H1 (cell line): ENCODE results near the gene ZSCAN4. TPM values are rescaled to one million over a fixed set of nuclear protein-coding genes. Genes with fewer than 3 reads are reported as not detected.

Experiments used
- CTCF ChIA-PET: fragments of 300-600 bp; sonication (Branson Sonifier 250); formaldehyde crosslinking; loops from one replicate; lab custom pipeline; 2021; ENCODE audit not compliant: partially characterized antibody; lab: Charles Lee
- POLR2A ChIA-PET: fragments of 300-600 bp; sonication (Branson Sonifier 250); formaldehyde crosslinking; loops from one replicate; lab custom pipeline; 2021; ENCODE audit warnings: inconsistent platforms; ENCODE audit not compliant: partially characterized antibody; lab: Charles Lee
- DNase-seq, 2 experiments: peaks; one replicate each; pipeline versions ENCODE4 v3.0.0 to v3.0.0-alpha.2; 2010 to 2022; ENCODE audit warnings: low spot score in 2 of 2, low read depth in 1 of 2, mixed read lengths in 1 of 2
- FAIRE-seq: peaks from 2 replicates; lab custom pipeline; 2011; peaks lifted over from hg19 to GRCh38; lab: Jason Lieb, UNC
- H2AFZ ChIP-seq: 2 replicates; pipeline ENCODE4 v1.8.1; 2012; ENCODE audit warnings: low read length, inconsistent platforms
- H2AK5ac ChIP-seq: 2 replicates; pipeline ENCODE4 v1.6.1; 2013; ENCODE audit warnings: low read depth, low read length
- H2BK120ac ChIP-seq: replicated peaks from 2 replicates; pipeline ENCODE3; 2013; ENCODE audit warnings: low read depth, low read length, inconsistent platforms
- H2BK12ac ChIP-seq: 2 replicates; pipeline ENCODE4 v1.6.1; 2013; ENCODE audit warnings: low read depth, low read length
- H2BK15ac ChIP-seq: 2 replicates; pipeline ENCODE4 v1.6.1; 2013; ENCODE audit warnings: low read length
- H2BK20ac ChIP-seq: 2 replicates; pipeline ENCODE4 v1.6.1; 2013; ENCODE audit warnings: low read length
- H2BK5ac ChIP-seq: 2 replicates; pipeline ENCODE4 v1.6.1; 2013; ENCODE audit warnings: low read depth, low read length
- H3K14ac ChIP-seq: 2 replicates; pipeline ENCODE4 v1.6.1; 2013; ENCODE audit warnings: inconsistent platforms; ENCODE audit not compliant: insufficient read length
- H3K18ac ChIP-seq: 2 replicates; pipeline ENCODE4 v1.6.1; 2013; ENCODE audit warnings: low read length; ENCODE audit errors: extremely low read depth
- H3K23ac ChIP-seq: 2 replicates; pipeline ENCODE4 v1.6.1; 2013; ENCODE audit warnings: inconsistent platforms; ENCODE audit not compliant: insufficient read length
- H3K23me2 ChIP-seq: 2 replicates; pipeline ENCODE4 v1.6.1; 2013; ENCODE audit warnings: low read depth, low read length
- H3K27ac ChIP-seq: 2 replicates; pipeline ENCODE4 v1.6.1; 2011; ENCODE audit warnings: low read depth, low read length, inconsistent platforms
- H3K27me3 ChIP-seq, 4 experiments: replicated peaks in 1 of 4; 1 replicate in 1 of 4; 2 replicates in 3 of 4; pipeline versions ENCODE4 v1.6.1 to v1.8.1; 2011 to 2013; ENCODE audit warnings: low read length in 3 of 4, mild to moderate bottlenecking in 3 of 4, inconsistent platforms in 2 of 4, mixed read lengths in 2 of 4, moderate library complexity in 1 of 4; ENCODE audit not compliant: control insufficient read depth in 3 of 4, insufficient read depth in 3 of 4; ENCODE audit errors: extremely low read depth in 1 of 4
- H3K36me3 ChIP-seq, 4 experiments: 2 replicates each; pipeline versions ENCODE4 v1.6.1 to v1.8.1; 2011 to 2013; ENCODE audit warnings: mild to moderate bottlenecking in 4 of 4, low read length in 3 of 4, moderate library complexity in 2 of 4, control low read depth in 1 of 4, inconsistent platforms in 1 of 4; ENCODE audit not compliant: insufficient read depth in 4 of 4, control insufficient read depth in 2 of 4
- H3K4ac ChIP-seq: replicated peaks from 2 replicates; pipeline ENCODE3; 2013; ENCODE audit warnings: low read length, low read depth, mixed read lengths, inconsistent platforms; ENCODE audit not compliant: insufficient read length
- H3K4me1 ChIP-seq, 4 experiments: replicated peaks in 1 of 4; 1 replicate in 1 of 4; 2 replicates in 3 of 4; pipeline versions ENCODE4 v1.6.1 to v1.8.1; 2011 to 2013; ENCODE audit warnings: low read length in 3 of 4, inconsistent platforms in 2 of 4, mixed read lengths in 1 of 4; ENCODE audit not compliant: insufficient read depth in 4 of 4, control insufficient read depth in 3 of 4
- H3K4me2 ChIP-seq, 2 experiments: 2 replicates each; pipeline versions ENCODE4 v1.6.1 to v1.8.1; 2011 to 2013; ENCODE audit warnings: low read depth in 2 of 2, low read length in 2 of 2, control low read depth in 1 of 2, inconsistent platforms in 1 of 2, mild to moderate bottlenecking in 1 of 2; ENCODE audit not compliant: insufficient read depth in 1 of 2
- H3K4me3 ChIP-seq, 4 experiments: fragments of 200-600, 300-600 bp in 1 of 4; sonication (generic), shearing (Covaris generic), sonication (Bioruptor Twin) in 1 of 4; 2 replicates each; pipeline versions ENCODE4 v1.5.1 to v1.8.1; 2011 to 2016; ENCODE audit warnings: low read length in 4 of 4, low read depth in 3 of 4, control low read depth in 2 of 4, inconsistent platforms in 2 of 4, mild to moderate bottlenecking in 2 of 4, mixed read lengths in 1 of 4, moderate library complexity in 1 of 4; ENCODE audit not compliant: insufficient read depth in 2 of 4; ENCODE audit errors: extremely low read depth in 1 of 4
- H3K56ac ChIP-seq: replicated peaks from 2 replicates; pipeline ENCODE3; 2013; ENCODE audit warnings: low read depth, mild to moderate bottlenecking, mixed read lengths, low read length, inconsistent platforms; ENCODE audit not compliant: insufficient read length
- H3K79me1 ChIP-seq: 2 replicates; pipeline ENCODE4 v1.6.1; 2013; ENCODE audit warnings: low read depth, low read length, control low read depth
- H3K79me2 ChIP-seq, 2 experiments: 2 replicates each; pipeline versions ENCODE4 v1.6.1 to v1.8.1; 2012 to 2013; ENCODE audit warnings: low read length in 2 of 2, mild to moderate bottlenecking in 2 of 2, inconsistent platforms in 1 of 2; ENCODE audit not compliant: insufficient read depth in 2 of 2, control insufficient read depth in 1 of 2
- H3K9ac ChIP-seq, 4 experiments: replicated peaks in 1 of 4; 1 replicate in 1 of 4; 2 replicates in 3 of 4; pipeline versions ENCODE4 v1.6.1 to v1.8.1; 2011 to 2013; ENCODE audit warnings: low read depth in 3 of 4, low read length in 3 of 4, control low read depth in 2 of 4, mild to moderate bottlenecking in 2 of 4, moderate library complexity in 2 of 4, inconsistent platforms in 1 of 4; ENCODE audit errors: extremely low read depth in 1 of 4
- H3K9me3 ChIP-seq, 2 experiments: 2 replicates each; pipeline versions ENCODE4 v1.6.1 to v1.8.1; 2012 to 2013; ENCODE audit warnings: mild to moderate bottlenecking in 2 of 2, moderate library complexity in 2 of 2, control low read depth in 1 of 2, inconsistent platforms in 1 of 2, low read depth in 1 of 2, low read length in 1 of 2, mixed read lengths in 1 of 2; ENCODE audit not compliant: insufficient read depth in 2 of 2
- H4K20me1 ChIP-seq, 2 experiments: replicated peaks in 1 of 2; 2 replicates each; pipeline versions ENCODE3 to v1.8.1; 2011 to 2013; ENCODE audit warnings: inconsistent platforms in 2 of 2, low read length in 2 of 2, mild to moderate bottlenecking in 1 of 2; ENCODE audit not compliant: insufficient read depth in 2 of 2, control insufficient read depth in 1 of 2
- H4K5ac ChIP-seq: 2 replicates; pipeline ENCODE4 v1.6.1; 2013; ENCODE audit warnings: low read length, low read depth, mixed read lengths, inconsistent platforms; ENCODE audit not compliant: insufficient read length
- H4K8ac ChIP-seq: 2 replicates; pipeline ENCODE4 v1.8.0; 2013; ENCODE audit warnings: mild to moderate bottlenecking, moderate library complexity, low read length, inconsistent platforms; ENCODE audit not compliant: insufficient read depth; ENCODE audit errors: extremely low read depth
- H4K91ac ChIP-seq: replicated peaks from 2 replicates; pipeline ENCODE3; 2013; ENCODE audit warnings: low read length, mixed read lengths, inconsistent platforms; ENCODE audit not compliant: insufficient read length
- BACH1 ChIP-seq: IDR thresholded peaks from 2 replicates; pipeline ENCODE4 v1.6.1; 2012; ENCODE audit warnings: low read length, improper control_type of control experiment
- BCL11A ChIP-seq, 2 experiments: IDR thresholded peaks; one replicate each; pipeline ENCODE4 v1.6.1; 2011; ENCODE audit warnings: low read depth in 2 of 2, low read length in 2 of 2, mild to moderate bottlenecking in 2 of 2
- CBX5 ChIP-seq: fragments of 300-800, 300-1000 bp; sonication (generic); IDR thresholded peaks from 2 replicates; pipeline ENCODE4 v1.7.1; 2016; ENCODE audit warnings: antibody characterized with exemption, low read length, low read depth
- CREB1 ChIP-seq: IDR thresholded peaks from 2 replicates; pipeline ENCODE4 v1.6.1; 2012; ENCODE audit warnings: inconsistent platforms
- GTF2F1 ChIP-seq: IDR thresholded peaks from 2 replicates; pipeline ENCODE4 v1.6.1; 2012; ENCODE audit warnings: low read depth, low read length, improper control_type of control experiment, borderline replicate concordance
- KDM1A ChIP-seq: fragments of 200-600, 300-600 bp; sonication (generic); IDR thresholded peaks from 2 replicates; pipeline ENCODE4 v1.7.1; 2016; ENCODE audit warnings: mild to moderate bottlenecking, low read length, borderline replicate concordance
- PHF8 ChIP-seq: fragments of 200-600 bp; sonication (generic); conservative IDR thresholded peaks from 2 replicates; pipeline ENCODE4 v1.7.1; 2012; ENCODE audit warnings: low read depth, mild to moderate bottlenecking, inconsistent platforms, low read length, moderate library complexity
- ZNF274 ChIP-seq: IDR thresholded peaks from 2 replicates; pipeline ENCODE4 v1.7.0; 2012; ENCODE audit warnings: low read length, borderline replicate concordance; ENCODE audit errors: extremely low read depth
- WGBS, 2 experiments: shearing (Covaris generic) in 1 of 2; methylation state at CpG; one replicate each; pipeline versions ENCODE4 v1.1.6 to v1.1.7; 2013 to 2015; ENCODE audit warnings: low lambda C conversion rate in 2 of 2, mixed read lengths in 2 of 2, inconsistent platforms in 1 of 2, low coverage in 1 of 2, missing lambda C conversion rate in 1 of 2; ENCODE audit not compliant: insufficient replicate concordance in 2 of 2, insufficient coverage in 1 of 2, insufficient read length in 1 of 2; ENCODE audit errors: extremely low coverage in 1 of 2, missing lambda C conversion rate in 1 of 2; 5-methylcytosine and 5-hydroxymethylcytosine counted together
- polyA plus RNA-seq, 7 experiments: library from polyadenylated mRNA; depleted of rRNA in 3 of 7; stranded (reverse) in 5 of 7; unstranded in 2 of 7; fragments of >200 nt in 5 of 7; fragments of 200-250 nt in 2 of 7; gene quantifications; 1 replicate in 5 of 7; 2 replicates in 1 of 7; 4 replicates in 1 of 7; pipeline versions ENCODE4 v1.2.1 to v1.2.3, GENCODE V29; 2011 to 2013; ENCODE audit warnings: missing spikeins in 2 of 7, mixed read lengths in 2 of 7
- total RNA-seq: library from RNA; stranded (reverse); fragmentation: NEBNext Ultra II Directional; extraction: Animal tissue kit (Norgen Biotek cat#: 25700); gene quantifications from 2 replicates; pipeline ENCODE4 v1.2.1, GENCODE V29; 2021

ZSCAN4 gene
- total and polyA plus RNA-seq, 2 of the 8 experiments (the other 6 are each of a cell fraction or from before 2014, with no cell fraction given) = not detected

DNA sequence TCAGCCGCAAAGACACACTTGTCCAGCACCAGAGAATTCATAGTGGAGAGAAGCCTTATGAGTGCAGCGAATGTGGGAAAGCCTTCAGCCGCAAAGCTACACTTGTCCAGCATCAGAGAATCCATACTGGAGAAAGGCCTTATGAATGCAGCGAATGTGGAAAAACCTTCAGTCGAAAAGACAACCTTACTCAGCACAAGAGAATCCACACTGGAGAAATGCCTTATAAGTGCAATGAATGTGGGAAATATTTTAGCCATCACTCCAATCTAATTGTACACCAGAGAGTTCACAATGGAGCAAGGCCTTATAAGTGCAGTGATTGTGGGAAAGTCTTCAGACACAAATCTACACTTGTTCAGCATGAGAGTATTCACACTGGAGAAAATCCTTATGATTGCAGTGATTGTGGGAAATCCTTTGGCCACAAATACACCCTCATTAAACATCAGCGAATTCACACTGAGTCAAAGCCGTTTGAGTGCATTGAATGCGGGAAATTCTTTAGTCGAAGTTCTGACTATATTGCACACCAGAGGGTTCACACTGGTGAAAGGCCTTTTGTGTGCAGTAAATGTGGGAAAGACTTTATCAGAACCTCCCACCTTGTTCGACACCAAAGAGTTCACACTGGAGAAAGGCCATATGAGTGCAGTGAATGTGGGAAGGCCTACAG lies 47.9 kb upstream of the ZSCAN4 start:
- no peak for DNase-seq
- no peak overlapping the region for H4K5ac ChIP-seq

More for the DNA sequence above, 47.9 kb upstream of the ZSCAN4 start:
- peaks cover 19% of the 10 kb centered on the region for H3K79me1 ChIP-seq
- no peak overlapping the region for H3K14ac ChIP-seq
- CTCF ChIA-PET = interaction anchor here (1.2 kb wide), 1 partner anchor 117 kb away, joined by 3 read pairs; no protein-coding TSS in a partner anchor
- H3K23me2 ChIP-seq = no peaks in the 10 kb centered on the region
- peak overlapping the region in 2 of 4 experiments; percentile 4 to 35; a peak in 3 of 8 replicates for H3K4me3 ChIP-seq
- no peak overlapping the region for H3K56ac ChIP-seq
- no peak overlapping the region for H2AFZ ChIP-seq
- H3K27me3 ChIP-seq = no peaks in the 10 kb centered on the region
- H3K9ac ChIP-seq = no peak overlapping the region
- H3K9me3 ChIP-seq = peaks cover 75 to 77% of the 10 kb centered on the region in 2 experiments
- H3K27ac ChIP-seq = no peak overlapping the region
- H4K20me1 ChIP-seq = no peaks in the 10 kb centered on the region
- TF ChIP-seq CBX5 = 0 out of 2 replicates have a peak, but pooled peaks have one; percentile 8
- TF ChIP-seq BCL11A (IDR thresholded peaks at IDR 0.05; ENCODE audit: low read depth in 2 of 2, low read length in 2 of 2) = no peak
- 0 out of 2 replicates have a peak, but pooled peaks have one; percentile 10 for TF ChIP-seq BACH1
- peak; percentile 58; the same call in 1 of the 2 replicates for TF ChIP-seq ZNF274
- no peak for TF ChIP-seq PHF8
- no peak for TF ChIP-seq CREB1
- peak; percentile 70; the same call in 1 of the 2 replicates for TF ChIP-seq KDM1A
- TF ChIP-seq GTF2F1 = peak; percentile 47; the same call in 1 of the 2 replicates
- H3K23ac ChIP-seq = no peak overlapping the region
- H2AK5ac ChIP-seq = no peak overlapping the region
- H2BK20ac ChIP-seq = no peak overlapping the region
- peaks cover 50 to 80% of the 10 kb centered on the region in 2 experiments for H3K79me2 ChIP-seq
- H3K36me3 ChIP-seq = peaks cover 60 to 90% (median 81%) of the 10 kb centered on the region in 4 experiments
- H2BK5ac ChIP-seq = no peak overlapping the region
- H3K4ac ChIP-seq = no peak overlapping the region
- H4K91ac ChIP-seq = no peak overlapping the region
- no peak overlapping the region for H2BK15ac ChIP-seq
- no peaks in the 10 kb centered on the region for H3K4me1 ChIP-seq
- 95% methylated on average over 10 of the region's 10 CpGs; no CpG with 5 or more reads in 1 of the 2 experiments for WGBS, 2 experiments
- POLR2A ChIA-PET = interaction anchor here (1.6 to 3.6 kb wide), 3 partner anchors 12 to 28 kb away, joined by 3 to 17 read pairs (median 4); partner anchors contain the start of genes ZNF211 and ZNF530
- no peak for FAIRE-seq
- H2BK120ac ChIP-seq = no peak overlapping the region
- no peak overlapping the region for H3K4me2 ChIP-seq
- H3K18ac ChIP-seq = no peak overlapping the region
- no peak overlapping the region for H4K8ac ChIP-seq
- H2BK12ac ChIP-seq = no peak overlapping the region
